Dermis lymphatic vessel endothelial cell (primary cell): ENCODE results near the gene CCT4. TPM values are rescaled to one million over a fixed set of nuclear protein-coding genes. Genes with fewer than 3 reads are reported as not detected.

Experiments
- total RNA-seq: library from RNA; depleted of rRNA; stranded (reverse); fragments of >200 nt; gene quantifications from 2 replicates; pipeline ENCODE4 v1.2.1, GENCODE V29; 2014

CCT4 gene
- total RNA-seq: 125 and 174 TPM in 2 replicates

GRCh38 chr2:61888267-61889055, at the start of gene CCT4:
CCT4 (minus strand) TSS chr2:61888656; CDS start chr2:61888507, 149 bp downstream.

DNA sequence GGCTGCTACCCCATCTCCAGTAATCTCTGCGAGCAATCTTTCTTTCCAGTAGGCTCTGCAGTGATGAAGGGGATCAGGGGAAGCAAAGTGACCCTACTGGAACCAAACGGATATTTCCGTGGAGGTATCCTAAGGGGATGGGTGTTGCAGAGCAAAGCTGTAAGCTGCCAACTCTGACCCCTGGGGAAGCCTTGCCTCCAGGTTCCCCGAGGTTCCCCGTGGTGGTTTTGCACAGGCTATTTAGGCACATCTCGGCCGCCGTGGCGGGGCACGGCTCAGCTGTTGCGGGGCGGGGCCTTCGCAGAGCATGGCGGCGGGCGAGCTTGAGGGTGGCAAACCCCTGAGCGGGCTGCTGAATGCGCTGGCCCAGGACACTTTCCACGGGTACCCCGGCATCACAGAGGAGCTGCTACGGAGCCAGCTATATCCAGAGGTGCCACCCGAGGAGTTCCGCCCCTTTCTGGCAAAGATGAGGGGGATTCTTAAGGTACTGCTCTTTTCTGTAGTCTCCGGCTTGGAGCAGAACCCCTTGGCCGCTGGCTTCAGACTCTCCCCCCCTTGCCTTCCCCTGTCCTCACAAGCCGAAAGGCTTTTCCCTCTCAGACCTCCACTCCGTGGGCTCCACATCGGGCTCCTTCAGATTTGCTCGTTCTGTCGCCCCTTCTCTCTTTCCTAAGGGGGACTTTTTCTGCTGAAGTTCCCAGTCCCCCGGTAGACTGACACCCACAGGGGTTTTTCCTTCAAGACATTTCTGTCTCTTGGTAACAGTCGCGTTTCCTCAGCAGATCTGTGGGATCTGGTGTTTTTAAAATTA, 17.1 kb upstream of the CCT4 start, which contains the start of gene COMMD1:
Gene COMMD1 (plus strand): TSS at position 303 of the 814 bp plus-strand sequence. CDS start 5 bp downstream, at position 308.

DNA sequence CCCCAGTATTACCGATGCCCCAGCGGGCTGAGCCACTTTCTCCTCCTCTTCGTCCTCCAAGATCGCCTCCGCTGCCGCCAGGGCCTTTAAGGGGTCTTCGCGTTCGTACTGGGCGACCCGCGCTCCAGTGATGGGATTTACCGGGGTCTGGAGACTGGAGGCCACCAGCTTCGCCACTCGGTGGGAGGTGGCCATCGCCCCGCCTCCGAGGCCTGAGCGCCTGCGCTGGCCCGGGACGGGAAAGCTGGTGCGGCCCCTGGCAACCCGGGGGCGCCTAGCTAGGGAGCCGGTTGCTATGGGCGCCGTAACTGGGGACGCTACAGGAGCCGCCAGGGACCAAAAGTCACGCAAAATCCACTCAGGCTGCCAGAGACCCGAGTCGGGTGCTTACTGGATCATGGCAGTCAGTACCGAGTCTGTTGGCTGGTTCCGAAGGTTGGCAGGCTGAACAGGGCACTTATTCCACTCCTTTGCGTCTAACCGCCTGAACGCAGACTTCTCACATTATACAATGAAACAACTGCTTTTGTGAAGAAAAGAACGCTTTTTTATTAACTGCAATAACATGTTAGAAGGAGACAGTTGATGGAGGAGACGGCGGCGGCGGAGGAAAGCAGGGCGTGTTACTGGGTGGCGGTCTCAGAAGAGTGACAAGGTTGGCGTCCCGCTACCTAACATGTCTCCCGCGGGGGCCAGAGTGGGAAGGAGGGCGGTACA, 34.5 kb downstream of the CCT4 start, which contains the start of gene FAM161A:
Gene FAM161A (minus strand): TSS at position 214 of the 717 bp plus-strand sequence. CDS start 19 bp downstream, at position 195.

Other genes starting within 250 kb of the CCT4 start
- 1.1 and 1.3 TPM in 2 replicates for gene FAM161A, start 34.6 kb downstream of the CCT4 start, total RNA-seq
- 30.9 and 31.6 TPM in 2 replicates for gene COMMD1, start 17.0 kb upstream of the CCT4 start, total RNA-seq